Fibroblast of mammary gland (primary cell): Measurements from ENCODE around the gene CFAP61.

Experiments
- DNase-seq: peaks from one replicate; pipeline ENCODE4 v3.0.0-alpha.2; 2010; ENCODE audit warnings: low read depth
- H3K4me3 ChIP-seq: 2 replicates; pipeline ENCODE4 v1.5.1; 2011; ENCODE audit warnings: low read depth, mild to moderate bottlenecking, low read length, moderate library complexity; ENCODE audit not compliant: control insufficient read depth
- CTCF ChIP-seq: conservative IDR thresholded peaks from 2 replicates; pipeline ENCODE4 v1.5.1; 2011; ENCODE audit warnings: low read depth, low read length, inconsistent platforms; ENCODE audit not compliant: control insufficient read depth, insufficient read depth

CFAP61 gene

GRCh38 chr20:20174089-20174835 is 121.9 kb downstream of the CFAP61 start:
- TF ChIP-seq CTCF: no peak
- DNase-seq: no peak
- H3K4me3 ChIP-seq: no peak overlapping the region

GRCh38 chr20:20181322-20181721 is 129.0 kb downstream of the CFAP61 start:
- DNase-seq: no peak
- H3K4me3 ChIP-seq: no peak overlapping the region
- TF ChIP-seq CTCF: no peak

- H3K4me3 ChIP-seq: no peak overlapping the region
- peak; percentile 16 for DNase-seq
- peak; percentile 53 for TF ChIP-seq CTCF
These were observed 131.8 kb downstream of the CFAP61 start for GRCh38 chr20:20184149-20184548.

GRCh38 chr20:20184706-20185105 is 132.4 kb downstream of the CFAP61 start:
- H3K4me3 ChIP-seq: no peak overlapping the region
- no peak for TF ChIP-seq CTCF
- no peak for DNase-seq

GRCh38 chr20:20188647-20189046 is 136.3 kb downstream of the CFAP61 start:
- no peak overlapping the region for H3K4me3 ChIP-seq
- no peak for DNase-seq
- TF ChIP-seq CTCF: no peak

- H3K4me3 ChIP-seq: no peak overlapping the region
- no peak for DNase-seq
- no peak for TF ChIP-seq CTCF
These were observed 140.0 kb downstream of the CFAP61 start for GRCh38 chr20:20192366-20192765.

- no peak for TF ChIP-seq CTCF
- no peak overlapping the region for H3K4me3 ChIP-seq
- DNase-seq: no peak
These were observed 142.8 kb downstream of the CFAP61 start for GRCh38 chr20:20195021-20195705.
